Nephron progenitor cell (in vitro differentiated cells): ENCODE measurements around the gene SYNGAP1.

Experiments used
- DNase-seq: peaks from one replicate; pipeline ENCODE4 v3.0.0; 2021
- H3K27ac Mint-ChIP-seq: 2 replicates; pipeline ENCODE4 v1.8.0; 2021; ENCODE audit warnings: mild to moderate bottlenecking, moderate library complexity, mixed read lengths
- H3K27me3 Mint-ChIP-seq: 2 replicates; pipeline ENCODE4 v1.8.0; 2021; ENCODE audit warnings: mild to moderate bottlenecking, low read depth, mixed read lengths; ENCODE audit not compliant: poor library complexity
- H3K36me3 Mint-ChIP-seq: 2 replicates; pipeline ENCODE4 v1.8.0; 2021; ENCODE audit warnings: low read depth, mixed read lengths
- H3K4me1 Mint-ChIP-seq: 2 replicates; pipeline ENCODE4 v1.8.0; 2021; ENCODE audit warnings: mixed read lengths
- H3K4me3 Mint-ChIP-seq: 2 replicates; pipeline ENCODE4 v1.8.0; 2021; ENCODE audit warnings: mild to moderate bottlenecking, moderate library complexity, mixed read lengths
- H3K9me3 Mint-ChIP-seq: 2 replicates; pipeline ENCODE4 v1.8.0; 2021; ENCODE audit warnings: mild to moderate bottlenecking, moderate library complexity, mixed read lengths
- TF ChIP-seq, protein P1 (sequence below): fragments of 200-600 bp; sonication (generic); IDR thresholded peaks from 2 replicates; pipeline ENCODE4 v1.5.0; 2021; ENCODE audit warnings: antibody characterized with exemption

Gene SYNGAP1

DNA sequence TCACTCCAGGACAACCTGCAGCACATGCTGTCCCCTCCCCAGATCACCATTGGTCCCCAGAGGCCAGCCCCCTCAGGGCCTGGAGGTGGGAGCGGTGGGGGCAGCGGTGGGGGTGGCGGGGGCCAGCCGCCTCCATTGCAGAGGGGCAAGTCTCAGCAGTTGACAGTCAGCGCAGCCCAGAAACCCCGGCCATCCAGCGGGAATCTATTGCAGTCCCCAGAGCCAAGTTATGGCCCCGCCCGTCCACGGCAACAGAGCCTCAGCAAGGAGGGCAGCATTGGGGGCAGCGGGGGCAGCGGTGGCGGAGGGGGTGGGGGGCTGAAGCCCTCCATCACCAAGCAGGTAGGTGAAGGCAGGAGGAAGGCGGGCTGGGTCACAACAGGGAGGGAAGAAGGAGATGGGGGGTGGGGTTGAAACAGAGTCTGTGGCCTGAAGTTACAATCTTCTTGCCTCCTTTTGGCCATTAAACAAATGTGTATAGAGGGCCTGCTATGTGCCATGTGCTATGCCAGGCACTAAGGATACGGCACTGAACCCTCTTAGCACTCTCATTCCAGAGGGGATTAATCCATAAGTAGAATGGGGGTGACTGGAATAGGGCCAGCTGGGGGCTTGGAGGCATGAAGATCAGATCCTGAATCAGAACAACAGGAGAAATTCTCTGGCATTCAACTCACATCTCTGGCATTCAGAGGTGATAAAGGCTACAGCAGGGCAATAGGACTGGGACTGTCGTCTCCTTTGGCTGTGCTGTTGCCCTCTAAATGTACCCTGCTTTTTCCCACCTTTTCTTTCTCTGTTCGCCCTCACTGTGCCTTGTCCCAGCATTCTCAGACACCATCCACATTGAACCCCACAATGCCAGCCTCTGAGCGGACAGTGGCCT lies 24.0 kb downstream of the SYNGAP1 start:
- DNase-seq: no peak
- peaks cover 72% of the 10 kb centered on the region for H3K36me3 Mint-ChIP-seq
- H3K27ac Mint-ChIP-seq: peak overlapping the region; percentile 42
- TF ChIP-seq, protein P1, sequence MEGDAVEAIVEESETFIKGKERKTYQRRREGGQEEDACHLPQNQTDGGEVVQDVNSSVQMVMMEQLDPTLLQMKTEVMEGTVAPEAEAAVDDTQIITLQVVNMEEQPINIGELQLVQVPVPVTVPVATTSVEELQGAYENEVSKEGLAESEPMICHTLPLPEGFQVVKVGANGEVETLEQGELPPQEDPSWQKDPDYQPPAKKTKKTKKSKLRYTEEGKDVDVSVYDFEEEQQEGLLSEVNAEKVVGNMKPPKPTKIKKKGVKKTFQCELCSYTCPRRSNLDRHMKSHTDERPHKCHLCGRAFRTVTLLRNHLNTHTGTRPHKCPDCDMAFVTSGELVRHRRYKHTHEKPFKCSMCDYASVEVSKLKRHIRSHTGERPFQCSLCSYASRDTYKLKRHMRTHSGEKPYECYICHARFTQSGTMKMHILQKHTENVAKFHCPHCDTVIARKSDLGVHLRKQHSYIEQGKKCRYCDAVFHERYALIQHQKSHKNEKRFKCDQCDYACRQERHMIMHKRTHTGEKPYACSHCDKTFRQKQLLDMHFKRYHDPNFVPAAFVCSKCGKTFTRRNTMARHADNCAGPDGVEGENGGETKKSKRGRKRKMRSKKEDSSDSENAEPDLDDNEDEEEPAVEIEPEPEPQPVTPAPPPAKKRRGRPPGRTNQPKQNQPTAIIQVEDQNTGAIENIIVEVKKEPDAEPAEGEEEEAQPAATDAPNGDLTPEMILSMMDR: no peak
- no peaks in the 10 kb centered on the region for H3K9me3 Mint-ChIP-seq
- H3K4me1 Mint-ChIP-seq: no peaks in the 10 kb centered on the region
- no peak overlapping the region for H3K4me3 Mint-ChIP-seq
- H3K27me3 Mint-ChIP-seq: peaks cover 3% of the 10 kb centered on the region

DNA sequence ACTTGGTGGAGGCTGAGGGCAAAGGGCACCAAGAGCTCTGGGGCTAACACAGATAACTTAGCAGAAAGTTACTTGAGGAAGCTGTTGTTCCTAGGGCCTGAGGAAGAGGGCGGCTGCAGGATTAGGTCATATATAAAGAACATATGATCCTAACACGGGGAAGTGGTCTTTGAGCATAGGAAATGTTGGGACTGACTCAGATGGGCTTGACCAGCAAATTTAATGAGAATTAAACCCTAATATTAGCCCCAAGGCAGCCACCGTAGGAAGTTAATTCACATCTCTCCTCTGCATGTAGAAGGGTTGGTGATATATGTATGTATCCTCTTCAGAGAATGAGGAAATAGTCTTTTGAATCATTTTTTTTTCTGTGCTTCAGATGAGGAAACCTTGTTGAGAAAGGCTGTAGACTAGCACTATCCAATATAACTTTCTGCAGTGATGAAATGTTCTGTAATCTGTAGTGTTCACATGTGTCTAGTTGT lies 25.3 kb downstream of the SYNGAP1 start:
- H3K9me3 Mint-ChIP-seq: no peaks in the 10 kb centered on the region
- H3K4me3 Mint-ChIP-seq: no peak overlapping the region
- no peak for DNase-seq
- H3K4me1 Mint-ChIP-seq: no peaks in the 10 kb centered on the region
- H3K27me3 Mint-ChIP-seq: peaks cover 3% of the 10 kb centered on the region
- H3K36me3 Mint-ChIP-seq: peaks cover 67% of the 10 kb centered on the region
- peak overlapping the region; percentile 31 for H3K27ac Mint-ChIP-seq
- TF ChIP-seq, protein P1: no peak

GRCh38 chr6:33446356-33446755 lies 26.5 kb downstream of the SYNGAP1 start:
- DNase-seq: no peak
- H3K27me3 Mint-ChIP-seq: peaks cover 3% of the 10 kb centered on the region
- H3K4me3 Mint-ChIP-seq: no peak overlapping the region
- peaks cover 69% of the 10 kb centered on the region for H3K36me3 Mint-ChIP-seq
- no peak overlapping the region for H3K27ac Mint-ChIP-seq
- H3K4me1 Mint-ChIP-seq: no peaks in the 10 kb centered on the region
- no peaks in the 10 kb centered on the region for H3K9me3 Mint-ChIP-seq
- TF ChIP-seq, protein P1: no peak

DNA sequence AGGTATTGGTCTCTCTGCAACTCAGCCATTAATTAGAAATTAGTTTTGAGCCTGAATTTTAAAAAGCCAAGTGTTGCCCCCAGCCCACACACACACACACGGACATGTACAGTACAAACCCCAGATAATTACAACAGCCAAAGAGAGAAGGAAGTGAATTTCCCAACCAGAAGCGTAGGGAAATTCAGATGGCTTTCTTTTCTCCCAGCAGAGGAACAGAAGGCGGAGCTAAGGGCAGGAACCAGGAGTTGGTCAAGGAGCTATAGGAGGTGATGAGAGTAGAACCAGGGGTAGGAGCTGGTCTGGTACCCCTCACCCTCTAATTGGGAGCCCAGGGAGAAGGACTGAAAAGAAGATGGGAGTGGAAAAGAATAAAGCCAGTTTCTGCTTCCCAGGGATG lies 30.6 kb downstream of the SYNGAP1 start:
- Mint-ChIP-seq H3K27me3 (no peaks in the 10 kb centered on the region), H3K4me1 (peaks cover 23% of the 10 kb centered on the region), H3K36me3 (peaks cover 48% of the 10 kb centered on the region), H3K9me3 (no peaks in the 10 kb centered on the region), H3K4me3 (no peak overlapping the region), H3K27ac (no peak overlapping the region)
- TF ChIP-seq, protein P1: no peak
- no peak for DNase-seq

DNA sequence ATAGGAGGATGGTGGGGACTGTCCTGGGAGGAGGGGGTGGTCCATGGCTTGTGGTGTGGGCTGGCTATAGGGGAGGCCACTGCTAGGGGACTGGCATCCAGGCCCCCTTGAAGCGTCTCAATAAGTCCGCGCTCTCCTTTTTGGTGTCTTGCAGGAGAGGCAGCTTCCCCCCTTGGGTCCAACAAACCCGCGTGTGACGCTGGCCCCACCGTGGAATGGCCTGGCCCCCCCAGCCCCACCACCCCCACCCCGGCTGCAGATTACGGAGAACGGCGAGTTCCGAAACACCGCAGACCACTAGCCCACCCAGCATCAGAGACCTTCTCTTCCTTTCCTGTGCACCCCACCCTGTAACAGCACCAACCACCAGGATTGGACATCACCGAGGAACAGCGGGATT lies 31.7 kb downstream of the SYNGAP1 start:
- no peak for DNase-seq
- H3K27me3 Mint-ChIP-seq: no peaks in the 10 kb centered on the region
- H3K4me3 Mint-ChIP-seq: peak overlapping the region; percentile 15
- peak overlapping the region; percentile 92 for H3K27ac Mint-ChIP-seq
- H3K36me3 Mint-ChIP-seq: peaks cover 52% of the 10 kb centered on the region
- TF ChIP-seq, protein P1: no peak
- no peaks in the 10 kb centered on the region for H3K9me3 Mint-ChIP-seq
- H3K4me1 Mint-ChIP-seq: peaks cover 25% of the 10 kb centered on the region

DNA sequence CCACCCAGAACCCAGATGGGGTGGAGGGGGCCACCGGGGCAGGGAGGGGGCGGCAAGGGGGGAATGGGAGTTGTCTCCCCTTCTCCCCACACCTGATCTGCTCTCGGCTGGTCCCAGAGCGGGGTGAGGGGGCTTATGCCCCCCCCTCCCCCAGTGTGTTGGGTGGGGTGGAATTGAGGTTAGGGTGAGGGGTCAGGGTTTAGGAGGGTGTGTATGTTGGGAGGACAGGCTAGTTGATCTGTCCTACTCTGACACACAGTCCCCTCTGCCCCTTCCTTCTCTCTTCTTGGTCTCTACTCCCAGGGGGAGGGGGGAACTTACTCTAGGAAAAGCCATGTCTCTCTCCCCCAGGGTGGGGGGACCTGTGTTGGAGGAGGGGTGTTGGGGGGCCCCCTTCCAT lies 32.6 kb downstream of the SYNGAP1 start:
- Mint-ChIP-seq H3K27ac (no peak overlapping the region), H3K9me3 (no peaks in the 10 kb centered on the region), H3K4me1 (peaks cover 25% of the 10 kb centered on the region), H3K4me3 (no peak overlapping the region), H3K36me3 (peaks cover 53% of the 10 kb centered on the region), H3K27me3 (no peaks in the 10 kb centered on the region)
- TF ChIP-seq, protein P1: no peak
- no peak for DNase-seq
